NCI-H1417 treated with DMSO at 0.1 percent for 48 hours (cell line): ENCODE measurements around the gene PRPH.
"Not testable (repeated sequence)": the region's sequence is repeated elsewhere in the genome, so short reads cannot be mapped to it uniquely, and the experiment has no call there.

Experiments
- DNase-seq: peaks from one replicate; lab custom pipeline; 2025; lab: John Stamatoyannopoulos, UW

PRPH gene

GRCh38 chr12:49332891-49333371 lies 38.0 kb downstream of the PRPH start:
- no peak for DNase-seq

GRCh38 chr12:49333778-49334177 lies 38.8 kb downstream of the PRPH start:
- not testable (repeated sequence) for DNase-seq

GRCh38 chr12:49334226-49334625 lies 39.3 kb downstream of the PRPH start:
- no peak for DNase-seq

DNA sequence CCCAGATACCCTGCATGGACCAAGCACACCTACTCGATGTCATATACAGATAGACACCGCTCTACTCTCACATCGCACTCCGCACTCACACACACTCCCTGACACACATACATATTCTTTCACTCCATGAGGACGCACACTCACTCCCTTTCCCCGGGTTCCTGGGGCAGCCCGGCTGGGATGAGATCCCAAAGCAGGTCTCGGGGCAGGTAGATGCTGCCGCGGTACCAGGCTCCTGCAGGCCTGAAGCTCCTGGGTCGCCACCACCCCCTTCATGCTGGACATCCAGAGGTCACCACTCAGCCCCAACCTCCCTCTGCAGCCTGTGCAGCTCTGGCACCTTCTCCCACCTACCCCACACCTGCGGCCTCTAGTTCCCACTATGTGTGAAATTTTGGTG lies 39.7 kb downstream of the PRPH start:
- DNase-seq = no peak

- DNase-seq = no peak
These were observed 40.4 kb downstream of the PRPH start for GRCh38 chr12:49335118-49335954.

DNA sequence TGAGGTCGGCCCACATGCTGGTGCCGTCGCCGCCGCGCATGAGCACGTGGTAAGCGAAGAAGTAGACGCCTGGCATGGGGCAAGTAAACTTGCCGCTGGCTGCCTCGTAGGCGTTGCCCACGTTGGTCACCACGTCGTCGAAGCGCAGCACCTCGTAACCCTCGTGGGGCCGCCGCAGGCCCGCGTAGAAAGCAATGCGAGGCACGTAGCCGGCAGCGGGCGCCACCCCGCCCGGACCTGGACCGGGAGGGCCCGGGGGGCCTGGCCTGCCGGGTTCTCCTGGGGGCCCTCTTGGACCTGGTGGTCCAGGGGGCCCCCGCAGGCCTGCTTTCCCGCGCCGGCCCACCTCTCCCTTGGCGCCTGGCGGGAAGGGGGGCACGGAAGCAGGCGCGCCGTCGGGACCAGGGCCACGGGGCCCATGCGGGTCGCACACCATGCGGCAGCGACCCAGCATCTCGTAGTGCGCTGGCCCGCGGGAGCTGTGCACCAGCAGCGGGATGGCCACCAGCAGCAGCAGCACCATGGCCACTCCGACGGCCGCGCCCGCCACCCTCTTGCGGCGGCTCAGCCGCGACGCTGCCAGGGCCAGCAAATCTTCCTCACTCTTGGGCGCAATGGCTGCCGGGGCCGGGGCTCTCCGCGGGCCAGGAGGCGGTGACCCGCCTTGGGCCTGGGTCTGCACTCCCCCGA lies 41.2 kb downstream of the PRPH start:
- DNase-seq = no peak

DNA sequence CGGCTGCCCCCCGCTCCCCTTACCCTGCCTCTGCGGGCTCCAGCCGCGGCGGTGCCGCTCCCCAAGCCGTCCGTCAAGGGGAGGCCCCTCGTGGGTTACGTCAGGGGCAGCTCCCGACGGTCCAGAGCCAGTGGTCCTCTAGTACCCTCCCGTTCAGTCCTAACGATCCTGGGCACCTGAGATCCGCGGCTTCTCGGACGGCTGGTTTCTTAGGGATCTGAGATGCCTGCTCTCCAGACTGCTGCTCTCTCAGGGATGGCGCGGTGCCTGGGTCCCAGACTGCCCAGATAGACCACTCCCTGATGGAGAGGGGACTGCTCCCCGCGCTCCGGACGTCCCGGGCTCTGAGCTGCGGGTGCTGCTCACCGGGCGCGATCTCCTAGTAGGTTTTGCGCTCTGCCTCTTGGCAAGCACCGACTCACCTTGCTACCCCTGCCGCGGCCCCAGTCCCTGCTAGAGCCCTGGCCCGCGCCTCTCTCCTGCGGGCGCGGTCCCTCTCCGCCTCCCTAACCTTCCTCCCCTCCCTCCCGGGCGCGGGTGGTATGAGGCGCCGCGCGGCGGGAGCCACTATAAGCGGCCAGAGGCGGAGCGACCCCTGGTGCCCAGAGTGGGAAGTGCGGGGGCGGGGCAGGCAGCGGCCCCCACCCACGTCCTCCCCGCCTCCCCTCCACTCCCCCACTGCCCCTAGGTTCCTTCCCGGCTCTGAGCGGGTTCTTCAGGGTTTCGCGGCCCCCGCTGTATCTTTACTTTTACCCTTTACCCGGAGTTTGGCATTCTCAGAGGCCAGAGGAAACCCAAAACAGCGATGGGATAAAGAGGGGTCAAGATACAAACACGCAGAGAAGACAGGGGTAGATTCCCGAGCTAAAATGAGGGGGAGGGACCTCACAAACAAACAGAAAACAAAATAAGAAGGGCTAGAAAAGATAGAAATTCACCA lies 42.0 kb downstream of the PRPH start, which contains the start of gene C1QL4:
C1QL4 (minus strand) TSS at position 544 of the 940 bp plus-strand sequence. CDS start 711 bp downstream, outside the sequence.
- no peak for DNase-seq

DNA sequence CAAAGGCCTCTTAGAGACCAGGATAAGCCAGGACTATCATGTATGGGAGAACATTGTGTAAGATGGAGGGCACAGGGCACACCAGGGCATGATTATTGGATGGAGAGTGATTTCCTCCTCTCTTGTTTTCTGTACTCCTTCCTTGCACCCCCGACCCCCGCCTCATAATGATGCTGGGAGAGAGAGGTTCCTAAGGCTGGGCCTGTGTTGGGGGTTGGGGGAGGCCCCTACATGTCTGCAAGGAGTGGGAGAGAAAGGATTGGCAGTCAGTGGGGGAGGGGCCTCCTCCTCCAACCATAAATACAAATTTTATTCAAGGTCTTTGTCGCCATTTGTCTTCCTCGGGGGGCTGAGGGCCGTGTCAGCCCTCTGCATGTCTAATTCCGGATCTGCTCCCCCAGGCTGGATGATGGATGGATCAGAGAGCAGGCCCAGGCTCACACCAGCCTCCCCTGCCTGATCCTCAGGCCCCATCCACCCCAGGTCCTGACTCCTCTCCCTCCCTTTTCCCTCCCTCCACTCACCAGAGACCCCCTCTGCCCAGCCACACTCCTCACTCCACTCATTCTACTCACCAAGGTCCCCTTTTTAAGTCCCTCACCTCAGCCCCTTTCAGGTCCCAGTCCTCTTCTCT lies 44.0 kb downstream of the PRPH start:
- no peak for DNase-seq

GRCh38 chr12:49339464-49339861 lies 44.5 kb downstream of the PRPH start:
- DNase-seq = no peak

GRCh38 chr12:49340095-49340870 lies 45.3 kb downstream of the PRPH start:
- no peak for DNase-seq

GRCh38 chr12:49340971-49341776 lies 46.2 kb downstream of the PRPH start:
- no peak for DNase-seq

GRCh38 chr12:49341777-49342065 lies 46.8 kb downstream of the PRPH start:
- no peak for DNase-seq

GRCh38 chr12:49342066-49342913 lies 47.3 kb downstream of the PRPH start:
- DNase-seq = no peak

DNA sequence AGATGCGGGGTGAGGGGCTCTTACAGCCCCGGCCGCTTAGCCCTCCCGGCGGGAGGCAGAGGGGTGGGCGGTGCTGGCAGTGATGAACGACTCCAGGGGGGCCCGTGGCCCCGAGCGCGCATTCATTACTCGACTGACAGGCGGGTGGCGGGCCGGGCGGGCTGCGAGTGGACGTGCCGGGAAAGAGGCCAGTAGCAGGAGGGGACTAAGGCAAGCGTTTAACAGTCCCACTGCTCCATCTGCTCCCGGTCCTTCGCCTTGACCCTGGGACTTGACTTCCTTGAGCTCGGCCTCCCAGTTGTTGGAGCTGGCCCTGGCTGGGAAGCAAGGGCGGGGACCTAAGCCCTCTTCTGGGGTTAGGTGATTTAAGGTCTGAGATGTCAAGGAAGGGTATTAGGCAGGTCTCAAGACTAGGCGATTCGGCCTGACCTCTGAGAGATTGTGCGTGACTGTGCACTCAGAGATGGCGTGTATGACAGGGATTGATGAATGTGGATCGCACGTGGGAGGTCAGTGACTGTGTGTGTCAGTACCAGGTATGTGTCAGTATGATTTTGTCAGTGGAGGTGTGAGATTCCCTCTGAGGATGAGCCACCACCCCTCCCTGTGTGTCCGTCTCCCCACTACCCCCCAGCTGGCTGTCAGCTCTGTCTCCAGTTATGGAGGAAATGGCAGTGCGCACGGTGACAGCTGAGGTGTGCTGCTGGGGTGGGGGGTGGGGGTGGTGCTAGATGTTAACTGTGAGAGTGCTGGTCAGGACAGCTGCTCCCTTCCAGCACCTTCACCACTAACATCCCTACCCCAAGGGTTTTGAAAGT lies 48.2 kb downstream of the PRPH start:
- no peak for DNase-seq

- no peak for DNase-seq
These were observed 49.6 kb downstream of the PRPH start for GRCh38 chr12:49344486-49345050.

DNA sequence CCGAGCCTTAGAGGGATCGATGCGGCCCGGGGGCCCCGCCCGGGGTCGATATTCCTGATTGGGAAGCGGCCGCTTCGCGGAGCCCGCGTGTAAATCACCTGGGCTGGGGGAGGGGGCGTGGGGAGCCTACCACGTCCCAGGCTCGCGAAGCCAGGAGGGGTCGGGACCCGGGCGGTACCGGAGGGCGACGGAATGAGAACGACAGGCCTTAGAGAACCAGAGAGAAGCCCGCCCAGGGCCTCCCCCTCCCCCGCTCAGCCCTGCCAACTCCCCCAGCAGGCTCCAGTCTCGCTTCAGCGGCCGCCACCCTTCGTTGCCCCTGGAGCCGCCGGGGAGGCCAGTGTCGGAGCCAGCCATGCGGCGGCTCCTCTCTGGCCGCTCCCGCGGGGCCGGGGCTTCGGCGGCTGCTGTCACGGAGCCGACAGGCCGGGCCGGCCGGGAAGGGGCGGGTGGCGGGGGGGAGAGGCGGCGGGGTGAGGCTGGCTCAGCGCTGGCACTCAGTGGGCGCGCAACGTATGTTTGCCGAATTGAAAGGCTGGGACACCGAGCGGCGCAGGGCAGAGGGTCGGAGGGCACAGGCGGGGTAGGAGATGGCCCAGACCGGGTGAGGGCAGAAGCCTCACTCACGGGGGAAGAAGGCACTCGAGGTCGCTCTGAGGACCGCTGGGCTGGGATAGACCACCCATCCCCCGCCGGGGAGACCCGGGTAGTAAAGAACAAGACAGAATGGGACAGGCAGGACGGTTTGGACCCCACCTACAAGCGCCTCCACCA lies 50.3 kb downstream of the PRPH start:
- no peak for DNase-seq
